PC-9 (cell line): Measurements from ENCODE around the gene SDR42E2.

Experiments
- CTCF ChIP-seq: fragments of 200-600 bp; sonication (generic); conservative IDR thresholded peaks from 2 replicates; pipeline ENCODE4 v1.6.1; 2017; ENCODE audit warnings: mixed run types, antibody characterized with exemption, mild to moderate bottlenecking, moderate library complexity
- EZH2 ChIP-seq: fragments of 200-600 bp; sonication (generic); IDR thresholded peaks from 2 replicates; pipeline ENCODE4 v1.8.0; 2017; ENCODE audit warnings: antibody characterized with exemption, low read depth

- TF ChIP-seq CTCF (no peak), EZH2 (no peak)
Measured at GRCh38 chr16:22144520-22144919, 17.8 kb upstream of the SDR42E2 start.
